Measurements from ENCODE around the gene ADCY2. TPM values are rescaled to one million over a fixed set of nuclear protein-coding genes. Genes with fewer than 3 reads are reported as not detected.

ADCY2 gene
- total RNA-seq, 2 experiments from 2014 or later: not detected

DNA sequence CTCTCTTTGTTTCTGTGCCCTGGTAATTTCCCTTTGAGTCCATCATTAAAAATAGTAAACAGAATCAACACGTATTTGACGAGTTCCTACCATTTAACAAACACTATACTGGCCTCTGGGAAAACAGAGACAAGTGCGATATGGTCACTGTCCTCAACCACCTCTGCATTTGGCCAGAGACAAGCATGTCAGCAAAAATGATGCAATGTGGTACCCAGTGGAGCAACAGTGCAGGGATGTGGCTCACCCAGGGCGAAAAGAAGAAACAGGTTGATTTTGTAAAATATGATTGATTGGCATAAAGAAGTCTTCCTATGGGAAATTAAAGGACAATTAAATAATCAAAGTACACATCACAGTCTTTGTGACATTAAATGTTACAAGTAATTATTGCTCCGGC, 355.9 kb downstream of the ADCY2 start:
- no peak overlapping the region for H3K27ac Mint-ChIP-seq
- DNase-seq: no peak
- no peaks in the 10 kb centered on the region for H3K36me3 Mint-ChIP-seq (ENCODE audit: low read depth)
- no peak overlapping the region for H3K4me3 Mint-ChIP-seq
- H3K4me1 Mint-ChIP-seq: peaks cover 2% of the 10 kb centered on the region
- H3K27me3 Mint-ChIP-seq: peaks cover 24% of the 10 kb centered on the region
- no peaks in the 10 kb centered on the region for H3K9me3 Mint-ChIP-seq
- POLR2A ChIA-PET: no interaction called here
- CTCF ChIA-PET: no interaction called here

GRCh38 chr5:7753181-7753580, 357.2 kb downstream of the ADCY2 start:
- no peak for DNase-seq
- H3K4me3 Mint-ChIP-seq: no peak overlapping the region
- peaks cover 24% of the 10 kb centered on the region for H3K27me3 Mint-ChIP-seq
- no peaks in the 10 kb centered on the region for H3K36me3 Mint-ChIP-seq (ENCODE audit: low read depth)
- ChIA-PET CTCF (interaction anchor here (1.8 to 4.7 kb wide), 2 partner anchors 8 to 105 kb away, joined by 4 to 25 read pairs; no protein-coding TSS in a partner anchor), POLR2A (no interaction called here)
- H3K9me3 Mint-ChIP-seq: no peaks in the 10 kb centered on the region
- peaks cover 2% of the 10 kb centered on the region for H3K4me1 Mint-ChIP-seq
- H3K27ac Mint-ChIP-seq: no peak overlapping the region

DNA sequence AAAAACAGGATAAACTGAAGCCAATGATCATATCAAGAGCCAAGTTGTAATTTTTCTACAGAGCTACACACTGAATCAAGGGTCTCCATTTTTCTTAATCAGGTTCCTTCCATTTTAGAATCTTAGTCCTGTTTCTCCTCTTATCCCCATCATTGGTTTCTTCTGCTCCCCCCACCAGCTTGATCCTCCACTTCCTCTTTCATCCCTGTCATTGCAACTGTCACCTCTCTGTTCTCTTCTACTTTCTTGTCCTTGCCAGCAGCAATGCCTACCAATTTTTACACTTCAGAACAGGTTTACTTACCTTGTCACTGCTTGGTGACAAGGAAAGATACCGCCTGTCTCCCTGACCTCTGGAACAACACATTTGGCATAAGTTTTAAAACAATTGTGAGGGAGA, 357.7 kb downstream of the ADCY2 start:
- CTCF ChIA-PET: interaction anchor here (1.0 to 4.7 kb wide), 3 partner anchors 8 to 105 kb away, joined by 4 to 25 read pairs (median 4); no protein-coding TSS in a partner anchor
- H3K4me1 Mint-ChIP-seq: peaks cover 2% of the 10 kb centered on the region
- POLR2A ChIA-PET: no interaction called here
- no peak overlapping the region for H3K27ac Mint-ChIP-seq
- H3K9me3 Mint-ChIP-seq: no peaks in the 10 kb centered on the region
- H3K36me3 Mint-ChIP-seq (ENCODE audit: low read depth): no peaks in the 10 kb centered on the region
- H3K27me3 Mint-ChIP-seq: peaks cover 25% of the 10 kb centered on the region
- DNase-seq: no peak
- H3K4me3 Mint-ChIP-seq: no peak overlapping the region

- Mint-ChIP-seq H3K27me3 (peaks cover 25% of the 10 kb centered on the region), H3K27ac (no peak overlapping the region), H3K9me3 (no peaks in the 10 kb centered on the region), H3K36me3 (ENCODE audit: low read depth) (no peaks in the 10 kb centered on the region), H3K4me1 (peaks cover 2% of the 10 kb centered on the region), H3K4me3 (no peak overlapping the region)
- no peak for DNase-seq
- ChIA-PET POLR2A (no interaction called here), CTCF (interaction anchor here (1.0 to 4.7 kb wide), 9 partner anchors 9 to 934 kb away, joined by 3 to 25 read pairs (median 5); no protein-coding TSS in a partner anchor)
These were observed 358.6 kb downstream of the ADCY2 start for GRCh38 chr5:7754490-7754889.

- no peak overlapping the region for H3K4me3 Mint-ChIP-seq
- POLR2A ChIA-PET: no interaction called here
- peak; percentile 57 for DNase-seq
- H3K27ac Mint-ChIP-seq: no peak overlapping the region
- CTCF ChIA-PET: interaction anchor here (0.8 to 4.7 kb wide), 10 partner anchors 10 to 935 kb away, joined by 3 to 25 read pairs (median 4); no protein-coding TSS in a partner anchor
- H3K4me1 Mint-ChIP-seq: peaks cover 2% of the 10 kb centered on the region
- H3K9me3 Mint-ChIP-seq: no peaks in the 10 kb centered on the region
- H3K36me3 Mint-ChIP-seq (ENCODE audit: low read depth): no peaks in the 10 kb centered on the region
- peaks cover 25% of the 10 kb centered on the region for H3K27me3 Mint-ChIP-seq
These were observed 359.2 kb downstream of the ADCY2 start for GRCh38 chr5:7754997-7755596.

DNA sequence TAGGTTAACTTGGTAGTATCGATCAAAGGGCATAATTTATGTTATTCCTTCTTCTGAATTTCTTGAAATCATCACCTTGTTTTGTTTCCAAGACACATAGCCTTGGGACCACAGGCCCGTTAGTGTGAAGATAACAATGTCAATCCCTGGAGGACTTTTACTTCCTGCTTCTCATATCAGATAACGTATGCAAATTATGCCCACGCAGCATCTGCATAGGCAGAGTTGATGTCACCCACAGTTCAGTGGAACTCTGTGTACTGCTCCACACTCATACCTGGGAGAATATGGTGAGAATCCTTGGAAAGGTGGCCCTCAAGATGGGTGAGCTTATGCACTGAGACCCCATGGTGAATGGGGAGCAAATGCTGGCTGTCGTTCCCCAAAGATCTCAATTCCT, 360.0 kb downstream of the ADCY2 start:
- H3K27me3 Mint-ChIP-seq: peaks cover 25% of the 10 kb centered on the region
- H3K4me3 Mint-ChIP-seq: no peak overlapping the region
- CTCF ChIA-PET: interaction anchor here (0.8 to 4.7 kb wide), 6 partner anchors 11 to 936 kb away, joined by 3 to 25 read pairs (median 6); no protein-coding TSS in a partner anchor
- H3K9me3 Mint-ChIP-seq: no peaks in the 10 kb centered on the region
- peaks cover 2% of the 10 kb centered on the region for H3K4me1 Mint-ChIP-seq
- no peak overlapping the region for H3K27ac Mint-ChIP-seq
- no peaks in the 10 kb centered on the region for H3K36me3 Mint-ChIP-seq (ENCODE audit: low read depth)
- POLR2A ChIA-PET: no interaction called here
- no peak for DNase-seq

- ChIA-PET CTCF (interaction anchor here (4.7 kb wide), 1 partner anchor 11 kb away, joined by 25 read pairs; no protein-coding TSS in a partner anchor), POLR2A (no interaction called here)
- no peak for DNase-seq
- Mint-ChIP-seq H3K27me3 (peaks cover 24% of the 10 kb centered on the region), H3K36me3 (ENCODE audit: low read depth) (no peaks in the 10 kb centered on the region), H3K9me3 (no peaks in the 10 kb centered on the region), H3K4me3 (no peak overlapping the region), H3K4me1 (peaks cover 2% of the 10 kb centered on the region), H3K27ac (no peak overlapping the region)
These were observed 360.5 kb downstream of the ADCY2 start for GRCh38 chr5:7756453-7756852.

DNA sequence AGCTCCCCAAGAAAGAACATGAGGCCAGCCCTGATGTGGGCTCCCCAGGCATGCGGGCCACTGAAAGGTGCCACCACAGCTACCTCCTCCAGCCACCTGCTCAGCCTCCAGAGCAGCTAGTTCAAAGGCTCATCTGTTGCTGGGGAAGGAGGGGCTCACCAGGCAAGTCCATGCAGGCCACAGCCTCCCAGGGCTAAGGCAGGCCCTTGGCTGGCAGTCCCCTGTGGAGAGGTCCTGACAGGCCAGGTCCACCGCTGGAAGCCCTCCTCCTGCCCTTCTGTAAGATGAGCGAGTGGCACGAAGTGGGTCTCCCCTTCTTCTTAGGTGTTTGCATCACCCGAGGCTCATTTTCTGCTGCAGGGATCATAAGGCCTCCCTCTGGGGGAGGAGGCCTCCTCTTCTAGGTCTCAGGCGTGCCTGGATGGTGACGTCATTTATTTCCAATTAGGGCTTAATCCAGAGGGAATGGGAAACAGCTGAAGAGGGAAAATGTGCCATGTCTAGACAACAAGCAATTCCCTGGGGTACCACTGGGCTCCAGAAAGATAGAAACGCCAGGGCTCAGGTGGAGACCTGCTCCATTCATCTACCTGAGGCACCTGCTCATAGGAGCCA, 363.4 kb downstream of the ADCY2 start:
- POLR2A ChIA-PET: no interaction called here
- no peak for DNase-seq
- no peaks in the 10 kb centered on the region for H3K9me3 Mint-ChIP-seq
- H3K27me3 Mint-ChIP-seq: peaks cover 15% of the 10 kb centered on the region
- H3K27ac Mint-ChIP-seq: no peak overlapping the region
- H3K4me1 Mint-ChIP-seq: peaks cover 2% of the 10 kb centered on the region
- no peaks in the 10 kb centered on the region for H3K36me3 Mint-ChIP-seq (ENCODE audit: low read depth)
- H3K4me3 Mint-ChIP-seq: no peak overlapping the region
- CTCF ChIA-PET: no interaction called here

DNA sequence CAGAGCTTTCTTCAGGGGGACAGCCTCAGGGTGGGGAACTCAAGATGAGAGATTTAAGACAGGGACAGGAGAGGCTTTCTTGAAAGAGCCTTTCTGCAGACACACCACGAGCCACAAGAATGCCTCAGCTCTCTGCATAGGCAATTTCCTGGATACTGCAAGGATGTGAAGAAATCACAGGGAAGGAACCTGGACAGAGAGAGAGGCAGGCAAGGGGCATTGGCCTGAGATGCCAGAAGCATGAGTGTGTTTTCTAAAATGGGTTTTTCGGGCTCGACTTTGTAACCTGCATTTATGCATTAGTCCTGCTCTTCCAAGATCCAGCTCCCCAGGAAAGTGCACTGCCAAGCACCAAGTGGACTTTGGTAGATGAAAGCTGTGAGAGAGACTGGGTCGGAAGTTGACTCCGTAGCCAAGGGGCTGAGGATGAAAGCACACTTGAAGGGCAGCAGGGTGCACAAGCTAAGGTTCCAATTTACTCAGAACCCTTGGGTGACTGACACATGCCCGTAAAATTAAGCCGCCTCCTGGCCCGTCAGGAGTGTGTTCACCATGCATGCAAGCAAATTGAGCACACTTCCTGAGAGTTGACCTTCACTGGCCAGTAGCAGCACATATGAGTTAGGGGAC, 364.1 kb downstream of the ADCY2 start:
- Mint-ChIP-seq H3K4me1 (peaks cover 2% of the 10 kb centered on the region), H3K27me3 (peaks cover 16% of the 10 kb centered on the region), H3K27ac (no peak overlapping the region), H3K4me3 (no peak overlapping the region), H3K9me3 (no peaks in the 10 kb centered on the region), H3K36me3 (ENCODE audit: low read depth) (no peaks in the 10 kb centered on the region)
- POLR2A ChIA-PET: no interaction called here
- DNase-seq: no peak
- CTCF ChIA-PET: no interaction called here

- H3K4me1 Mint-ChIP-seq: no peaks in the 10 kb centered on the region
- H3K27me3 Mint-ChIP-seq: peaks cover 15% of the 10 kb centered on the region
- H3K27ac Mint-ChIP-seq: no peak overlapping the region
- no peak overlapping the region for H3K4me3 Mint-ChIP-seq
- no peaks in the 10 kb centered on the region for H3K9me3 Mint-ChIP-seq
- ChIA-PET CTCF (no interaction called here), POLR2A (no interaction called here)
- no peak for DNase-seq
- H3K36me3 Mint-ChIP-seq (ENCODE audit: low read depth): no peaks in the 10 kb centered on the region
These were observed 366.3 kb downstream of the ADCY2 start for GRCh38 chr5:7762267-7762666.

DNA sequence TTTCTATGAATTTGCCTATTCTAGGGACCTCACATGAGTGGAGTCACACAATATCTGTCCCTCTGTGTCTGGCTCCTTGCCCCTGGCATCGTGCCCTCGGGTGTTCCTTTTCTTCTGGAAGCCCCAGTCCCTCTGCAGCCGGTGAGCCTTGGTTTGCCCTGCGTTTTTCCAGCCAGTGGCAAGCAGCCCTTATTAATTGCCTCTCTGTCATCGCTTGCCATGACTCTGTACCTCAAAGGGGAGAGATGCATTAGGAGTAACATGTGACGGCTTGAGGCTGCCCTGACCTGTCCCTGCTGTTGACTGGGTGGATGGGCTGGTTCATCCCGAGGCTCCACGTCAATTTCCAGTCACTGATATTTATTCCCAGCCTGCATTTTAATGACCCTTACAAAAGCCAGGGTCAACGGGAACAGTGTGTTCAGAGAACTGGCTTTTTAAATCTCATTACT, 367.7 kb downstream of the ADCY2 start:
- H3K27me3 Mint-ChIP-seq: peaks cover 13% of the 10 kb centered on the region
- H3K36me3 Mint-ChIP-seq (ENCODE audit: low read depth): no peaks in the 10 kb centered on the region
- CTCF ChIA-PET: no interaction called here
- H3K27ac Mint-ChIP-seq: no peak overlapping the region
- H3K9me3 Mint-ChIP-seq: no peaks in the 10 kb centered on the region
- no peak overlapping the region for H3K4me3 Mint-ChIP-seq
- POLR2A ChIA-PET: no interaction called here
- DNase-seq: no peak
- no peaks in the 10 kb centered on the region for H3K4me1 Mint-ChIP-seq

- ChIA-PET POLR2A (no interaction called here), CTCF (interaction anchor here (1.3 kb wide), 1 partner anchor 10 kb away, joined by 6 read pairs; no protein-coding TSS in a partner anchor)
These were observed 368.5 kb downstream of the ADCY2 start for GRCh38 chr5:7764452-7764851.

GRCh38 chr5:7770436-7770835, 374.5 kb downstream of the ADCY2 start:
- Mint-ChIP-seq H3K27ac (no peak overlapping the region), H3K27me3 (peaks cover 21% of the 10 kb centered on the region), H3K4me3 (no peak overlapping the region), H3K36me3 (ENCODE audit: low read depth) (no peaks in the 10 kb centered on the region), H3K9me3 (no peaks in the 10 kb centered on the region), H3K4me1 (no peaks in the 10 kb centered on the region)
- no peak for DNase-seq
- ChIA-PET POLR2A (no interaction called here), CTCF (no interaction called here)

More at GRCh38 chr5:7764452-7764851, 368.5 kb downstream of the ADCY2 start:
- DNase-seq: no peak
- no peak overlapping the region for H3K4me3 Mint-ChIP-seq
- no peaks in the 10 kb centered on the region for H3K9me3 Mint-ChIP-seq
- H3K27me3 Mint-ChIP-seq: peaks cover 14% of the 10 kb centered on the region
- no peak overlapping the region for H3K27ac Mint-ChIP-seq
- no peaks in the 10 kb centered on the region for H3K4me1 Mint-ChIP-seq
- H3K36me3 Mint-ChIP-seq (ENCODE audit: low read depth): no peaks in the 10 kb centered on the region

Data from activated CD4-positive, alpha-beta memory T cell treated with anti-CD3 and anti-CD28 coated beads, Interleukin-2, amount 10 ng/mL, durations not matched to agents 7 days and 5 days (primary cell).